H1 (cell line): Measurements from ENCODE around the gene KCNJ5. TPM values are rescaled to one million over a fixed set of nuclear protein-coding genes. Genes with fewer than 3 reads are reported as not detected.

Experiments
- CBX8 ChIP-seq: fragments of 300-800, 300-1000 bp; sonication (generic); IDR thresholded peaks from 2 replicates; pipeline ENCODE4 v1.7.1; 2016; ENCODE audit warnings: low read depth, low read length, borderline replicate concordance
- CHD1 ChIP-seq: IDR thresholded peaks from 2 replicates; pipeline ENCODE4 v1.6.1; 2012; ENCODE audit warnings: low read depth, low read length, improper control_type of control experiment
- KDM4A ChIP-seq: IDR thresholded peaks from one replicate; pipeline ENCODE4 v1.7.1; 2012; ENCODE audit warnings: low read depth, mild to moderate bottlenecking, moderate library complexity, low read length, inconsistent platforms; ENCODE audit not compliant: severe bottlenecking
- NRF1 ChIP-seq: IDR thresholded peaks from 2 replicates; pipeline ENCODE4 v1.6.1; 2011; ENCODE audit warnings: mild to moderate bottlenecking, low read depth, low read length, improper control_type of control experiment
- POLR2A ChIP-seq, 2 experiments: IDR thresholded peaks; 1 replicate in 1 of 2; 2 replicates in 1 of 2; pipeline ENCODE4 v1.6.1; 2011; ENCODE audit warnings: low read depth in 2 of 2, low read length in 2 of 2, mild to moderate bottlenecking in 2 of 2; ENCODE audit errors: control extremely low read depth in 1 of 2
- TAF1 ChIP-seq: IDR thresholded peaks from 2 replicates; pipeline ENCODE4 v1.6.1; 2011; ENCODE audit warnings: mild to moderate bottlenecking, low read depth, low read length
- TCF12 ChIP-seq: IDR thresholded peaks from 2 replicates; pipeline ENCODE4 v1.6.1; 2011; ENCODE audit warnings: low read depth, mild to moderate bottlenecking, low read length
- polyA plus RNA-seq, 7 experiments: library from polyadenylated mRNA; depleted of rRNA in 3 of 7; stranded (reverse) in 5 of 7; unstranded in 2 of 7; fragments of >200 nt in 5 of 7; fragments of 200-250 nt in 2 of 7; gene quantifications; 1 replicate in 5 of 7; 2 replicates in 1 of 7; 4 replicates in 1 of 7; pipeline versions ENCODE4 v1.2.1 to v1.2.3, GENCODE V29; 2011 to 2013; ENCODE audit warnings: missing spikeins in 2 of 7, mixed read lengths in 2 of 7
- total RNA-seq: library from RNA; stranded (reverse); fragmentation: NEBNext Ultra II Directional; extraction: Animal tissue kit (Norgen Biotek cat#: 25700); gene quantifications from 2 replicates; pipeline ENCODE4 v1.2.1, GENCODE V29; 2021
- TF ChIP-seq, protein P1 (sequence below): fragments of 300-600 bp; sonication (generic); IDR thresholded peaks from 2 replicates; pipeline ENCODE4 v1.7.1; 2012; ENCODE audit warnings: low read length, moderate library complexity, mild to moderate bottlenecking, inconsistent platforms; ENCODE audit not compliant: insufficient replicate concordance

The KCNJ5 gene
- total and polyA plus RNA-seq, 2 of the 8 experiments (the other 6 are each of a cell fraction or from before 2014, with no cell fraction given) = 0.05 TPM; not detected in 1

- TF ChIP-seq CBX8 (no peak), TAF1 (no peak), KDM4A (no peak), CHD1 (no peak), NRF1 (no peak), TCF12 (no peak), POLR2A (IDR thresholded peaks at IDR 0.05; ENCODE audit: control extremely low read depth in 1 of 2, low read depth in 2 of 2, low read length in 2 of 2) (no peak)
- TF ChIP-seq, protein P1, sequence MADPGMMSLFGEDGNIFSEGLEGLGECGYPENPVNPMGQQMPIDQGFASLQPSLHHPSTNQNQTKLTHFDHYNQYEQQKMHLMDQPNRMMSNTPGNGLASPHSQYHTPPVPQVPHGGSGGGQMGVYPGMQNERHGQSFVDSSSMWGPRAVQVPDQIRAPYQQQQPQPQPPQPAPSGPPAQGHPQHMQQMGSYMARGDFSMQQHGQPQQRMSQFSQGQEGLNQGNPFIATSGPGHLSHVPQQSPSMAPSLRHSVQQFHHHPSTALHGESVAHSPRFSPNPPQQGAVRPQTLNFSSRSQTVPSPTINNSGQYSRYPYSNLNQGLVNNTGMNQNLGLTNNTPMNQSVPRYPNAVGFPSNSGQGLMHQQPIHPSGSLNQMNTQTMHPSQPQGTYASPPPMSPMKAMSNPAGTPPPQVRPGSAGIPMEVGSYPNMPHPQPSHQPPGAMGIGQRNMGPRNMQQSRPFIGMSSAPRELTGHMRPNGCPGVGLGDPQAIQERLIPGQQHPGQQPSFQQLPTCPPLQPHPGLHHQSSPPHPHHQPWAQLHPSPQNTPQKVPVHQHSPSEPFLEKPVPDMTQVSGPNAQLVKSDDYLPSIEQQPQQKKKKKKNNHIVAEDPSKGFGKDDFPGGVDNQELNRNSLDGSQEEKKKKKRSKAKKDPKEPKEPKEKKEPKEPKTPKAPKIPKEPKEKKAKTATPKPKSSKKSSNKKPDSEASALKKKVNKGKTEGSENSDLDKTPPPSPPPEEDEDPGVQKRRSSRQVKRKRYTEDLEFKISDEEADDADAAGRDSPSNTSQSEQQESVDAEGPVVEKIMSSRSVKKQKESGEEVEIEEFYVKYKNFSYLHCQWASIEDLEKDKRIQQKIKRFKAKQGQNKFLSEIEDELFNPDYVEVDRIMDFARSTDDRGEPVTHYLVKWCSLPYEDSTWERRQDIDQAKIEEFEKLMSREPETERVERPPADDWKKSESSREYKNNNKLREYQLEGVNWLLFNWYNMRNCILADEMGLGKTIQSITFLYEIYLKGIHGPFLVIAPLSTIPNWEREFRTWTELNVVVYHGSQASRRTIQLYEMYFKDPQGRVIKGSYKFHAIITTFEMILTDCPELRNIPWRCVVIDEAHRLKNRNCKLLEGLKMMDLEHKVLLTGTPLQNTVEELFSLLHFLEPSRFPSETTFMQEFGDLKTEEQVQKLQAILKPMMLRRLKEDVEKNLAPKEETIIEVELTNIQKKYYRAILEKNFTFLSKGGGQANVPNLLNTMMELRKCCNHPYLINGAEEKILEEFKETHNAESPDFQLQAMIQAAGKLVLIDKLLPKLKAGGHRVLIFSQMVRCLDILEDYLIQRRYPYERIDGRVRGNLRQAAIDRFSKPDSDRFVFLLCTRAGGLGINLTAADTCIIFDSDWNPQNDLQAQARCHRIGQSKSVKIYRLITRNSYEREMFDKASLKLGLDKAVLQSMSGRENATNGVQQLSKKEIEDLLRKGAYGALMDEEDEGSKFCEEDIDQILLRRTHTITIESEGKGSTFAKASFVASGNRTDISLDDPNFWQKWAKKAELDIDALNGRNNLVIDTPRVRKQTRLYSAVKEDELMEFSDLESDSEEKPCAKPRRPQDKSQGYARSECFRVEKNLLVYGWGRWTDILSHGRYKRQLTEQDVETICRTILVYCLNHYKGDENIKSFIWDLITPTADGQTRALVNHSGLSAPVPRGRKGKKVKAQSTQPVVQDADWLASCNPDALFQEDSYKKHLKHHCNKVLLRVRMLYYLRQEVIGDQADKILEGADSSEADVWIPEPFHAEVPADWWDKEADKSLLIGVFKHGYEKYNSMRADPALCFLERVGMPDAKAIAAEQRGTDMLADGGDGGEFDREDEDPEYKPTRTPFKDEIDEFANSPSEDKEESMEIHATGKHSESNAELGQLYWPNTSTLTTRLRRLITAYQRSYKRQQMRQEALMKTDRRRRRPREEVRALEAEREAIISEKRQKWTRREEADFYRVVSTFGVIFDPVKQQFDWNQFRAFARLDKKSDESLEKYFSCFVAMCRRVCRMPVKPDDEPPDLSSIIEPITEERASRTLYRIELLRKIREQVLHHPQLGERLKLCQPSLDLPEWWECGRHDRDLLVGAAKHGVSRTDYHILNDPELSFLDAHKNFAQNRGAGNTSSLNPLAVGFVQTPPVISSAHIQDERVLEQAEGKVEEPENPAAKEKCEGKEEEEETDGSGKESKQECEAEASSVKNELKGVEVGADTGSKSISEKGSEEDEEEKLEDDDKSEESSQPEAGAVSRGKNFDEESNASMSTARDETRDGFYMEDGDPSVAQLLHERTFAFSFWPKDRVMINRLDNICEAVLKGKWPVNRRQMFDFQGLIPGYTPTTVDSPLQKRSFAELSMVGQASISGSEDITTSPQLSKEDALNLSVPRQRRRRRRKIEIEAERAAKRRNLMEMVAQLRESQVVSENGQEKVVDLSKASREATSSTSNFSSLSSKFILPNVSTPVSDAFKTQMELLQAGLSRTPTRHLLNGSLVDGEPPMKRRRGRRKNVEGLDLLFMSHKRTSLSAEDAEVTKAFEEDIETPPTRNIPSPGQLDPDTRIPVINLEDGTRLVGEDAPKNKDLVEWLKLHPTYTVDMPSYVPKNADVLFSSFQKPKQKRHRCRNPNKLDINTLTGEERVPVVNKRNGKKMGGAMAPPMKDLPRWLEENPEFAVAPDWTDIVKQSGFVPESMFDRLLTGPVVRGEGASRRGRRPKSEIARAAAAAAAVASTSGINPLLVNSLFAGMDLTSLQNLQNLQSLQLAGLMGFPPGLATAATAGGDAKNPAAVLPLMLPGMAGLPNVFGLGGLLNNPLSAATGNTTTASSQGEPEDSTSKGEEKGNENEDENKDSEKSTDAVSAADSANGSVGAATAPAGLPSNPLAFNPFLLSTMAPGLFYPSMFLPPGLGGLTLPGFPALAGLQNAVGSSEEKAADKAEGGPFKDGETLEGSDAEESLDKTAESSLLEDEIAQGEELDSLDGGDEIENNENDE = no peak
Observed at GRCh38 chr11:128878455-128878854, 12.7 kb upstream of the KCNJ5 start (continued).
